Measurements from ENCODE around the gene RXRA. TPM values are rescaled to one million over a fixed set of nuclear protein-coding genes. Genes with fewer than 3 reads are reported as not detected.

Gene RXRA
- total RNA-seq, 1 donor from 2014 or later: 66.9 TPM

DNA sequence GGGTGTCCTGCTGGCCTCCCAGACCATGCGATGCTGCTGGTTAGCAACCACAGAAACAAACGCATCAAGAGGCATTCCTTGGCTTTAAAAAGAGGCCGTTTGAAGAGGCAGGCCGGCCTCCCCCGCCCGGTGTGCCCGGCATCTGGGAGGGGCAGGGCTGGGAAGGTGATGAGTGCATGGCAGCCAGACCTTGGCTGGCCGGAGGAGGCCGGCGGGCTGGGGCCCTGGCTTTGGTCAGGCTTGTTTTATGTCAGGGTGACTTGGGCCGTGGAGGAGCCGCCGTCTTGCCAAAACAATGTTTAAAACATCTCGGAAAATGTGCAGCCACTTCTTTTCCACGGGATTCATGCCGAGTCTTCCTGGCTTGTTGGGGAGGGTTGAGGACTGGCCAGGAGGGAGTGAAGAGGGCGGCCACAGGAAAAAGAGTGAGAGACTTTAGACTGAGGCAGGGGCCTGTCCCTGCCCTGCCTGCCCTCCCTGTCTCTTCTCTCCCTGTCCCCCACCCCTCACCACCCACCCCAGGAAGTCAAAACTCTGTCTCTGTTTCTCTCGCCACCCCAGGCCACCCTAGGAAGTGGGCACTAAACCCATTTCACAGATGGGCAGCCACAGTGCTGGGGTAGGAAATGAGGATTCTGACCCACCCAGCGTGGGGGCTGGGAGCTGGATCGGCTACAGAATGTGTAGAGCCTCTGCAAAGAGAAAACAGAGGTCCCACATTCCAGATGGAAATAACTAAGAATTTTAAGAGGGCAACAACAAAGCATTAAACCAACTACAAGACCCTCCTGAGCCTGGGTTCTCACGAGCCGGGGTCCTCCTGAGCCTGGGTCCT lies 143.0 kb downstream of the RXRA start:
- Mint-ChIP-seq H3K9me3 (no peaks in the 10 kb centered on the region), H3K4me1 (ENCODE audit: unreplicated experiment) (peaks cover 6% of the 10 kb centered on the region), H3K27me3 (no peaks in the 10 kb centered on the region), H3K27ac (no peak overlapping the region), H3K36me3 (no peaks in the 10 kb centered on the region), H3K4me3 (no peak overlapping the region)
- TF ChIP-seq, protein P1, sequence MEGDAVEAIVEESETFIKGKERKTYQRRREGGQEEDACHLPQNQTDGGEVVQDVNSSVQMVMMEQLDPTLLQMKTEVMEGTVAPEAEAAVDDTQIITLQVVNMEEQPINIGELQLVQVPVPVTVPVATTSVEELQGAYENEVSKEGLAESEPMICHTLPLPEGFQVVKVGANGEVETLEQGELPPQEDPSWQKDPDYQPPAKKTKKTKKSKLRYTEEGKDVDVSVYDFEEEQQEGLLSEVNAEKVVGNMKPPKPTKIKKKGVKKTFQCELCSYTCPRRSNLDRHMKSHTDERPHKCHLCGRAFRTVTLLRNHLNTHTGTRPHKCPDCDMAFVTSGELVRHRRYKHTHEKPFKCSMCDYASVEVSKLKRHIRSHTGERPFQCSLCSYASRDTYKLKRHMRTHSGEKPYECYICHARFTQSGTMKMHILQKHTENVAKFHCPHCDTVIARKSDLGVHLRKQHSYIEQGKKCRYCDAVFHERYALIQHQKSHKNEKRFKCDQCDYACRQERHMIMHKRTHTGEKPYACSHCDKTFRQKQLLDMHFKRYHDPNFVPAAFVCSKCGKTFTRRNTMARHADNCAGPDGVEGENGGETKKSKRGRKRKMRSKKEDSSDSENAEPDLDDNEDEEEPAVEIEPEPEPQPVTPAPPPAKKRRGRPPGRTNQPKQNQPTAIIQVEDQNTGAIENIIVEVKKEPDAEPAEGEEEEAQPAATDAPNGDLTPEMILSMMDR (conservative IDR thresholded peaks at IDR 0.05): no peak
- no peak for DNase-seq (ENCODE audit: extremely low spot score, unreplicated experiment)

DNA sequence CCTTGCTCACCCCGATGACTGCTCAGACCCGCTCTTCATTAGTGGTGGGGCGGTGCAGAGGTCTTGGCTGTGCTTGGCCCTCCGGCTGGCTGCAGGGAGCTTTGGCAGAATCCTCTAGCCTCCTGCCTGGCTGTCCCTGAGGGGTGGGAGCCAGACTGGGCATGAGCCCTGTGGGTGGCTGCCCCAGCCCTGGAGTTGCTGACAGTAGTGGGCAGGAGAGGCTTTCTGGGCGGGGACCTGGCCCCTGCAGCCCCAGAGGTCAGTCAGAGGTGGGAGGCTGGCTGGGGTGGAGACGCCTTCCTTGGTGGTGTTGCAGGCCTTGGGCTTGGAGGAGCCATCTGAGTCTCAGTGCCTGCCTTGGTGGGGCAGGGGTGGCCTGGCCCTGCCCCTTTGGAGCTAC lies 146.0 kb downstream of the RXRA start:
- no peaks in the 10 kb centered on the region for H3K27me3 Mint-ChIP-seq
- no peaks in the 10 kb centered on the region for H3K9me3 Mint-ChIP-seq
- H3K36me3 Mint-ChIP-seq: no peaks in the 10 kb centered on the region
- H3K4me3 Mint-ChIP-seq: no peak overlapping the region
- no peak for DNase-seq (ENCODE audit: extremely low spot score, unreplicated experiment)
- peaks cover 6% of the 10 kb centered on the region for H3K4me1 Mint-ChIP-seq (ENCODE audit: unreplicated experiment)
- TF ChIP-seq, protein P1 (conservative IDR thresholded peaks at IDR 0.05): no peak
- no peak overlapping the region for H3K27ac Mint-ChIP-seq

DNA sequence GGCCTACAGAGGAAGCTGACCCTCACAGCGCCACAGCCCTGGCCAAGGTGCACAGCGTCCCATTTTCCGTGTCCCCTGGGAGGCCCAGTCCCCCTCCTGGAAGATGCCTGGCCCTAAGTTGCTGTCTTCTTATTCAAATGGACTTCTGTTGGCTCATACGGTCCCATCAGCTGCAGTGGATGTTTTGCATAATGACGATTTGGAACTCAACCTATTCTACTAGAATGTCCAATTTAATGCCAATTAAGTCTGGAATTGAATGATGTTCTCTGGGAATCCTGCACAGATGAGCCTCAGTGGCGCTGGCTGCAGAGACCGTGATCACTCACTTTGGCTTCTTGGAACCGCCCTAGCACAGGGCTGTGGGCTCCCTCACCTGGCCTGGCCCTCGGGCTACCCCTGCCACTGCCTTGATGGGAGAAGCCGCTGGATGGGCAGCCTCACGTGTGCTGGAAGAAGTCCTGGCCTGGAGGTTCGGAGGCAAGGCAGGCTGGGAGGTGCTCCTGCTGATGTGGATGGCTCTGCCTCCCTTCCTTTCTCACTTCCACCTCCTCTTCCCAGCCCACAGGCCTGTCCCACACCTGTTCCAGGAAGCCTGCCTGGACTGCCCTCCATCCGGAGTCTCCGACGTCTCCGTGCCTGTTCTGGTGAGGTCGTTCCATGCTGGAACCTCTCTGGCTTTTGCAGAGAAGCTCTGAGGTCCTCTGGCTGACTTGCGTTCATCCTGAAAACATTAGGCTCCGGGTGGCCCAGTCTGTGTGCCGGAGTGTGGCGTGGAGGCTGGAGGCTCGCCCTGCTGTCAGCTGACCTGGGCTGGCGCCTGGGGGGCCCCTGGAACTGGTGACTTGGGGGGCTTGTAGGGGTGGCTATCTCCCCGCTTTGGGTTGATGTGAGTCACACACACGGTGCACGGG lies 147.1 kb downstream of the RXRA start:
- no peaks in the 10 kb centered on the region for H3K27me3 Mint-ChIP-seq
- TF ChIP-seq, protein P1 (conservative IDR thresholded peaks at IDR 0.05): no peak
- H3K4me3 Mint-ChIP-seq: no peak overlapping the region
- no peaks in the 10 kb centered on the region for H3K9me3 Mint-ChIP-seq
- no peak for DNase-seq (ENCODE audit: extremely low spot score, unreplicated experiment)
- H3K4me1 Mint-ChIP-seq (ENCODE audit: unreplicated experiment): no peaks in the 10 kb centered on the region
- no peaks in the 10 kb centered on the region for H3K36me3 Mint-ChIP-seq
- H3K27ac Mint-ChIP-seq: no peak overlapping the region

DNA sequence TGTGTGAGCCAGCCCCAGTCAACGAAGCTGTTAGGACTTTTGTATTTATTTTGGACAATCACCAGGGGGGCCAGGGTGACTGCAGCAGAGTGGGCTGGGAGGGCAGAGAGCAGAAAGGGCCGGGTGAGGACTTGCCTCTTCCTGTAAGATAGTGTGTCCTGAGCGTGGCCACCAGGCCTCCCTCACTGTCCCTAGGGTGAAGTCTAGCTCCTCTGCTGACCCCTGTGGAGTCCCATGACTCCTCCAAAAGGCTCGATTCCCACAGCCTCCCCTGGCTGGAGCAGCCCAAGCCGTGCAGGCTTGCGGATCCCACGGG lies 147.8 kb downstream of the RXRA start:
- Mint-ChIP-seq H3K27me3 (no peaks in the 10 kb centered on the region), H3K4me1 (ENCODE audit: unreplicated experiment) (no peaks in the 10 kb centered on the region), H3K4me3 (no peak overlapping the region), H3K36me3 (no peaks in the 10 kb centered on the region), H3K27ac (no peak overlapping the region), H3K9me3 (no peaks in the 10 kb centered on the region)
- DNase-seq (ENCODE audit: extremely low spot score, unreplicated experiment): no peak
- TF ChIP-seq, protein P1 (conservative IDR thresholded peaks at IDR 0.05): no peak

DNA sequence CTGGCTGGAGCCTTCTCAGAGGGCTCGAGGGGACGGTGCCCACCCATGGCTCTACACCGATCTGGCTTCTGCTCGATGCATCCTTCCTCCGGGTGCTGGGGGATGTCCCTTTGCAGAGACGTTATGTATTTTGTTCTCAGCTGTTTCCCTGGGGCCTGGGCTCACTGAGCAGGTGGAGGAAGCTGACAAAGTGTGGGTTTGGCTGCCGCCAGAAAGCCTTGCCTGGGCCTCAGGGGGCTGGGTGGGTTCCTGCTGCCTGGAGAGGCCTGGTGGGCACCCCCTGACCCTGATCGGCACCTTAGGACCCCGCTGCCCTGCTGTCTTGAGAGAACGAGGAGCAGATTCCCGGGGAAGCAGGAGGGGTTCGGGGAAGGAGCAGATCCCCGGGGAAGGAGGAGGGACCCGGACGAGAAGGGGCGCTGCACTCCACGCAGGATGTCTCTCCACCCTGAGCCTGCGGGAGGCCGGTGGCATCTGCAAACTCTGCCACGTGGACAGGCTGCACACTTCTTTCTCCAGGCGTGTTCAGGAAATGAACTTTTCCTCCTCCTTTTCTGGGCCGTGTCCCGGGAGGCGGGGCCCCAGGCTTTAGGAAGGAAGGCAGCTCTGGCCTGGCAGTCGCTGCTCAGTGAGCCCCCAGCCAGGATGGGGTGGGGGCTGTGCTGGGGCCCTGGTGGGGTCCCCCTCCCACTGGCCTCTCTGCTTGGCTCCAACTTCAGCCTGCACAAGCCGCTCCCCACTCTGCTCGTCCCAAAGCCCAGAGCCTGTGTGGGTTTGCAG lies 148.9 kb downstream of the RXRA start:
- Mint-ChIP-seq H3K4me3 (no peak overlapping the region), H3K9me3 (no peaks in the 10 kb centered on the region), H3K27me3 (no peaks in the 10 kb centered on the region), H3K36me3 (no peaks in the 10 kb centered on the region), H3K4me1 (ENCODE audit: unreplicated experiment) (no peaks in the 10 kb centered on the region), H3K27ac (no peak overlapping the region)
- DNase-seq (ENCODE audit: extremely low spot score, unreplicated experiment): no peak
- TF ChIP-seq, protein P1 (conservative IDR thresholded peaks at IDR 0.05): no peak

Measured in type B pancreatic cell (in vitro differentiated cells).